HG03521 (cell line): ENCODE results near the gene MOB3A.
A peak's percentile ranks its signal among the peaks of the same experiment; 100 is the strongest.

Experiments
- ATAC-seq: cut with Tn5 transposase; IDR thresholded peaks from one replicate; pipeline ENCODE4 v1.9.1; 2021; ENCODE audit warnings: mild to moderate bottlenecking, moderate library complexity; ENCODE audit not compliant: unreplicated experiment

MOB3A gene

DNA sequence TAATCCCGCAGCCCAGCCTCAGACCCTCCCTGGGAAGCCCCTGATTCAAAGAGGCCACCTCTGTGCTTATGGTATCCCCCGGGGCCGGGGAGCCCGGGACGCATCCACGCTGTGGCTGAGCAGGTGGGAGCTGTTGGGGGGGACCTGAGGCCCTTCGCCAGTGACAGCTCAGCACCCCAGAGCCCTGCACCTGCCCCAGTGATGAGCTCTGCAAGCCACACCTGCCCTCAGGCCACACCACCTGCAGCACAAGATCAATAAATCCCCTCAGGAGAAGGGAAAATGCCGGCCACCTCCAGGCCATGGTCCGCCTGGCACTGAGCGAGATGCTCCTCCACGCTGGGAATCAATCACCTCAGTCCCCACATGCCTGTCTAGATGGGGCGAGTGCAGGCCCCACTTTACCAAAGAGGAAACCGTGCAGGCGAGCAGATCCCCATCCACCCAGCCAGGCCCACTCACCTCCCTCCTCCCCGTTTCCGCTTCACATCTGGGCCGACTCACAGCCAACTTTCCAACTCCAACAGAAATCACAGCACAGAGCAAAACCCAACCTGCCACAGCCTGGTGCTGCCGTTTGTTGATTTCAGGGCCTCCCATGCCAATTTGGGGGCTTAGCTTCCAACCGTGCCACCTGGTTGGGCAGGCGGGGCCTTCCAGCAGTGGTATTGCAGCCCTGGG, 12.8 kb downstream of the MOB3A start:
- ATAC-seq: no peak

DNA sequence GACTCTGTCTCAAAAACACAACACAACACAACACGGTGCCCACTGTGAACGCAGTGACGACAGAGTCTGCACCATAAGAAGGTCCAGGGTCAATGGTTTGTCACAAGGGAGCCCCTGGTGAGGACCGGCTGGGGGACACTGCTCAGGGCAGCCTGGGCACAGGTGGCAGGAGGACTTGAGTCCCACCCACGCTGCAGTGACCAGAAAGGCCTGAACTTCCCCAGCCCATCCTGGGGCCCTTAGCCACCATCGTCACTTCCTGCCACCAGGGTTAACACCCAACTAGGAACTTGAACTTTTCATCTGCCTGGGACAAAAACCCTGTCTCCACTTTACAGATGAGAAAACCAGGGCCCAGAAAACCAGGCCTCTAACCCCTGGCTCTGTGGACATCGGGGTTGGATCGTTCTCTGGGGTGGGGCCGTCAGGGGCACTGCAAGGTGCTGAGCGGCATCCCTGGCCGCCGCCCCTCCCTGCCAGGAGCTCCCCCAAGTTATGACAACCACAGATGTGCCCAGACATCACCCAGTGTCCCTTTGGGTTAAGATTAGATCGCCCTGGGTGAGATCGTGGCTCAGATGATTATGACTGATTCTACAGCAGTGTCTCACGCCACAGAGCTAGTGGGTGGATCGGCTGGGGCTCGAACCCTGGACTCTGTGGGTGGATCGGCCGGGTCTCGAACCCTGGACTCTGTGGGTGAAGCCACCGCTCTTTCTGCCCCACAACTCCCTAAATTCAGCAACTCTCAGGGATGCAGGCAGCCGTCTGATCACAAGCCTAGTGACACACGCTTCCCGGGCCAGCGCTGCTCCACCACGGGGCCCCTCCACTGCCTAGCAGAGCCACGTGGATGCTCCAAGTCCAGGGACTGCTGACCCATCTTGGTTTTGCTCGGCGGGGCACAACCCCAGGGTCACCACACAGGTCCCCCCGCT, 14.0 kb downstream of the MOB3A start:
- no peak for ATAC-seq

DNA sequence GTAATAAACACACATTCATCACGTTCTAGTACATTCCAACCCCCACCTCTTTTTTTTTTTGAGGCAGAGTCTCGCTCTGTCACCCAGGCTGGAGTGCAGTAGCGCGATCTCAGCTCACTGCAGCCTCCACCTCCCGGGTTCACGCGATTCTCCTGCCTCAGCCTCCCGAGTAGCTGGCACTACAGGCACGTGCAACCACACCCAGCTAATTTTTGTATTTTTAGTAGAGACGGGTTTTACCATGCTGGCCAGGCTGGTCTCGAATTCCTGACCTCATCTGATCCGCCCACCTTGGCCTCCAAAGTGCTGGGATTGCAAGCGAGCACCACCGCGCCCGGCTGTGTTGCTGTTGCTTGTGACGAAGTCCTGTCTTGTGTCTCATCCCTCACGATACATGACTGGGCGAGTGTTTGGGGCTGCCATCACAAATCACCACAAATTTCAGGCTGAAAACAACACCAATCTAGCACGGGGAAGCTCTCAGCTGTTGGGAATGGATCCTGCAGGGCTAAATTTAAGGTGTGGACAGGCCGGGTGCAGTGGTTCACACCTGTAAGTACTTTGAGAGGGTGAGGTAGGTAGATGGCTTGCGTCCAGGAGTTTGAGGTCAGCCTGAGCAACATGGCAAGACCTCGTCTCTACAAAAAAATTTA, 15.7 kb downstream of the MOB3A start:
- ATAC-seq: no peak

DNA sequence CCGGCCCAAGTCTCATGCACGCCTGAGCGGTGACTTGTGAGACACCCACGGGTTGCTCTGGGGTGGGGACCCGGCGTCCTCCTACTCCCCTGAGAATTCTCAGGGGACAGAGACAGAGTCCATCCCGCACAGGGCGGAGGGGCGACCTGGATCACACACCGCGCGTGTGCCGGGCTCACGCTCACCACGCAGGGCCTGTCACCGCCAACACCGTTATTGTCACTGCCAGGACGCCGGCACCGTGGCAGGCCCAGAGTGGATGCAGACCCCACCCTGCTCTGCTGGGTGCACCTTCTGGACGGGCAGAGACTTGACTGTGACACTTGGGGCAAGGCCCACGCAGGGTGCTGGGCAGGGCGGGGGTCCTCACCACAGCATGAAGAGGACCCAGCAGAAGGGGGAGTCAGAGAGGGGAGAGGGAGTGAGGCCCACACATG, 16.2 kb downstream of the MOB3A start:
- ATAC-seq: no peak

DNA sequence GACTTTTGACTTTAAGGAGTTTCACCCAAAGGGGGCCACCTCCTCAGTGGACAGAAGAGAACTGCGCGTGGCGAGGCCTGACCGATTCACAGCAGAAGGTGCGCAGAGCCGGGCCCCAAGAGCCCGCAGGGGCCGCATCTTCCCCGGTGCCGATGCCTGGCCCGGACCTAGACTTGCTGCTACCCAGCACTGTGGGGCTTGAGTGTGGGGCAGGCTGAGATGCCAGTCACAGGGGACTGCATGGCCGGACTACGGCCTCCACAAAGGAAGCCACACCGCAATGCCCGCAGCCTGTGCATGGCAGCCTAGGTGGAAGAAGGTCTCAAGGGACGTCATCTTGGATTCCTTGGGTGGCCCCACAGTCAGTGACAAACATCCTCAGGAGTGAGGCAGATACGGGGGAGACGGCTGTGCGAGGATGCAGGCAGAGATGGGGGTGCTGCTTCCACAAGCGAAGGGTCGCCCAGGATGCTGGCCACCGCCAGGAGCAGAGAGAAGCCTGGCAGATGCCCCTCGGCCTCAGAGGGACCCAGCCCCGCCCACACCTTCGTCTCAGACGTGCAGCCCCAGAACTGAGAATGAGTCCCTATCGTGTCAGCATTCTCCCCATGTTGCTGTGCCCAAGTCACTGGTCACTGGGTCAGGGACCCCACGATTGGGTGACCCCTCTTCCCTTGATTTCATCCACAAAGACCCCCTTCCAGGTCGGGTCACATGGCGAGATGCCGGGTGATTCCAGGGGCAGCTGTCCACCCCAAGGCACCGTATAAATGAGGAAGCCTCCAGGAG, 16.9 kb downstream of the MOB3A start:
- no peak for ATAC-seq

DNA sequence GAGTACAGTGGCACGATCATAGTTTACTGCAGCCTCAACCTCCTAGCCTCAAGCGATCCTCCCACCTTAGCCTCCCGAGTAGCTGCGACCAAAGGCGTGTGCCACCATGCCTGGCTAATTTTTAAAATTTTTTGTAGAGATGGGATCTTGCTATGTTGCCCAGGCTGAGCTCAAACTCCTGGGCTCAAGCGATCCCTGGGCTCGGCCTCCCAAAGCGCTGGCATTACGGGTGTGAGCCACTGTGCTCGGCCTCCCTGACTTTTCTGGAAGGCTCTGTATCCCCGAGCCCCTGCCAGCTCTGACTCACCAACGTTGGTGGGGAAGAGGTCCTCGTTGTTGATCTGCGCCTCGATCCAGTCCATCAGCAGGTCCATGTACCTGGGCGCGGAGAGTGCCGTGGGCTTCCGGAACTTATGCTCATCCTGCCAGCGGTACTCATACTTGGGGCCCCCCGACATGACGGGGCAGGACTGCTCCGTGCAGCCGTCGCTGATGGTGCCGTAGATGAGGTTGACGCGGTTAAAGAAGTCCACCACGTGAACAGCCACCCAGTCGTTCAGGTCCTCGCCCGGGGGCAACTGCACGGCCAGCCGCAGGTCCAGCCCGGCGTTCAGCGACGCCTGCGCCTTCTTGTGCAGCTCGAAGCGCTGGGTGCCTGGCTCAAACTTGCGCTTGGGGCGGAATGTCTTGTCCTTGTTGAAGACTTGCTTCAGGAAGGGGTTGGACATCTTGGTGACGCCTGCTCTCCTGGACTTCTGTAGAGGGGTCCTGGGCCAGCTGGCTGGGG, 18.1 kb downstream of the MOB3A start:
- no peak for ATAC-seq

DNA sequence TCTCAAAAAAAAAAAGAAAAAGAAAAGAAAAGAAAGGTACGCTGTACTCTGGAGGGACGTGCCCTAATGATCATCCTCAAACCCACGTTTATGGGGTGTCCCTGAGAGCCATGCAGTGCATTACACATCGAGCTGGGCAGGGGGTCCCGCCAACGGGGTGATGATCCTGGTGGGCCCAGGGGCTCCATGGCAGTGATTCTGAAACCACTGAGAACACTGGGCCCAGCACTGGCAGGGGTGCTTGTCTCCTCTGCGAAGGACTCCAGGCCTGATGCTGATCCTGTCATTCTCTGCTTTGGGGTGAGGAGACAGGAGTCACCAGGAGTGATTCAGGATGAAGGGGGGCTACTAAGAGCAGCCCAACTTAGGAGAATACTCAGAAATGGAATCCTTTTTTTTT, 18.7 kb downstream of the MOB3A start:
- ATAC-seq: no peak

DNA sequence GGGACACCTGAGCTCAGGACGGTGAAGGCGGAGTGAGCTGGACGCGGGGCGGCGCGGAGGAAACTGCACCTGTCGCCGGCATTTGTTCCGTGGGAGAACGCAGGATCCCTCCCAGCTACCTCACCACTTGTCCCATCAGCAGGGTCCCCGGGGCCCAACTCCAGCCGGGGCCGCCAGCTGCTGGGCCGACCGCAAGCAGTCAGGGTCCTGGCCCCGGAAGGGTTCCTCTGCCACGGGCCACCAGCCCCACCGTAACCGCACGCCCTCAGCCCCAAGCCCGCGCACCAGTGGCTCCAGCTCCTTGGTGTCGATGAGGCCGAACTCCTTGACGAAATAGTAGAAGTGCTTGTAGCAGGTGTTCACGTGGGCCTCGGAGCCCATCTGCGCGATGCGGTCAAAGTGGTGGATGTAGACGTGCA, 19.6 kb downstream of the MOB3A start:
- no peak for ATAC-seq

DNA sequence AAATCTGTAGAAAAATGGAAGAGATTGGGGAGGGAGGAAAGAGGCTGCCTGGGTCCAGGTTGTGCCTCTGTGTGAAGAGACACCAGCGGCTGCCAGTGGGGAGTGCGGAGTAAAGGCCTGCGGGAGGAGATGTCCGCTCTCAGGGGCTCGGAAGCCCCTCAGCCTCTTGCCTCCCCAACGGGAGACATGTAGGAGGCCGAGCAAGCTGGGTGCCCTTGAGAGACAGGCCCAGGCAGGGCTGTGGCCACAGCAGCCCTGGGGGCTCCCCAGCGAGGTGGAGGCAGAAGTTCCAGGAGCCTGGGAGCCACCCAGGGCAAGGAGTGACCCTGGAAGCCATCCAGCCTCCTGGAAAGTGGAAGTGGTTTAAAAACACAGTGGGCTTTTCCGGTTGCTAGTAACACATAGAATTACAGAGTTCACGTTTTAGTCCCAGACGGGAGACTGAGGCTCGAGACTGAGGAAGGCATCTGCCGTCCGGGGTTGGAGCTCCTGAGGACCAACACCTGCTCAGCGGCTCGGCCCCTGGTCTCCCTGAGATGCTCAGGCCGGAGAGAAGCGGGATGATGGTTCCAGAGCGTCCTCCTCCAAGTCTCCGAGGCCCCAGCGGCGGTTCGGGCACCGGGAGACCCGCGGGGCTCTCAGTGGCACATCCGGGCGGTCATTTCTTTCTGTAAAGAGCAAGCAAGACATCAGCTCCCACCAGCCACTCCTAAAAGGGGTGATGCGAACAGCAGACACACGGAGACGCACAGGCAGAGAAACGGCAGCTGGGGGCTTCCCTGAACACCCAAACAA, 23.2 kb downstream of the MOB3A start:
- no peak for ATAC-seq

DNA sequence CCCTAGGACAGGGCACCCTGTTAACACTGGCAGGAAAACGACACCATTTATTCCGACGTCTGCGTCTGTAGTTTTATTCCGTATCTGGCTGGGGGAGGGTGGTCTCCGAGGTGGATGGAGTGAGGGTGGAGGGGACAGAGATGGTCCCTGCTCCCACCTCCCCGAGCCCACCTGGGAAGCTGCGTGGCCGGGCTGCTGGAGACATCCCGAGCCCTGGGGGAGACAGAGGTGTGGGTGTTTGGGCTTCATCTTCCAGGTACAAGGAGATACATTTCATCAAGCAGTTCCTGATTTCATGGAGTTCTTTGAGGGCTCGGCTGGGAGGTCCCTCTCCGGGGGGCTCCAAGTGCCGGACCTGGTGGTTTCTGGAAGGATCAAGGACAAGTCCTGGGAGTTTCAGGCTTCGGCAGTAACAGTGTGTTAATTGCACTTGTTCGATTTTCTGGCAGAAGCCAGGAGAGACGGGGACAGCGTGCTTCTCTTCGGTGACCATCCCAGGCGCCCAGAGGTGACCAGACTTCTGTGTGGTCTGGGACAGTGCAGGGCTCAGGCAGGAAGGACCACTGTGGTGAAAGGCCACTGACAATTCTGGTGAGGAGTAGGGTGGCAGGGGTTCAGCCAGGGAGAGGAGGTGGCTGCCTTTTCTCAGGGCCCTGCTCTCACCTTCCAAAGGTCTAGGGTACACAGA, 25.0 kb downstream of the MOB3A start:
- no peak for ATAC-seq

DNA sequence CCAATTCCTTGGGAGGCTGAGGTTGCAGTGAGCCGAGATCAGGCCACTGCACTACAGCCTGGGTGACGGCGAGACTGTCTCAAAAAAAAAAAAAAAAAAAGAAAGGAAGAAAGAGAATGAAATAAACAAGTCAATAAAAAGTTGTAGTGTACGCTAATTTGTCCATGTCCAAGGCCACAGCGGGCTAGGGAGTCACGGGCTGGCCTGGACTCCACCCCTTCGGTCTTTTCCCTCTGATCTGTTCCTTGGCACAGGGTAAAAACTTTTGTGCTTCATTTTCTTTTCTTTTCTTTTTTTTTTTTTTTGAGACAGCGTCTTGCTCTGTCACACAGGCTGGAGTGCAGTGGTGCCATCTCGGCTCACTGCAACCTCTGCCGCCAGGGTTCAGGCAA, 25.7 kb downstream of the MOB3A start:
- ATAC-seq: no peak

DNA sequence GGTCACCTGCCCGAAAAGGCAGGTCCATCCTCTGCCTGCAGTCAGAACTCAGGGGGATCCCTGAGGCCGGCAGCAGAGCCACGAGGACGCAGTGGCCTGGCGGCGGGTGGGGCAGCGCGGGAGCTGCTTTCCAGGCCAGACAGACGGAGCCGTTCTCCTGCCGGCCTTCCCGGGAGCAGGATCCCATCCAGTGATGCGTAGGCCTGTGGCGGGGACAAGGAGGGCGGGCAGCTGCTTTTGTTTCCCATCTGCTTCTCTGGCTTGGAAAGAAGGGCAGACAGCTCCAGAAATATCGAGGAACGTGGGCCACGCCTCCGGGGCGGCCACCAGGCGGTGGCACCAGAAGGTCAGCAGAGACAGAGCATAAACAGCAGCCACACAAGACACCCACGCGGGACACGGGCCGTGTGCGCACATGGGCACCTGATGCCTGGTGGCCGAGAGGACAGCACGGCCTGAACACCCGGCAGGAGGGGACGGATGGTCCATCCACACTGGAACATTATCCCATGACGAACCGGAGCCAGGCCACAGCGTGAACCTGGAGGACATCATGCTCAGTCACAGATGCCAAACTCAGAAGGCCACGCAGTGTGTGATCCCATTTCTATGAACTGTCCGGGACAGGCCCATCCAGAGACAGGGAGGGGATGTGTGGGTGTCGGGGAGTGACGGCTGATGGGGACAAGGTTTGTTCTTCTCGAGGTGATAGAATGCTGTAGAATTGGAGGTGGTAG, 31.2 kb downstream of the MOB3A start:
- no peak for ATAC-seq

DNA sequence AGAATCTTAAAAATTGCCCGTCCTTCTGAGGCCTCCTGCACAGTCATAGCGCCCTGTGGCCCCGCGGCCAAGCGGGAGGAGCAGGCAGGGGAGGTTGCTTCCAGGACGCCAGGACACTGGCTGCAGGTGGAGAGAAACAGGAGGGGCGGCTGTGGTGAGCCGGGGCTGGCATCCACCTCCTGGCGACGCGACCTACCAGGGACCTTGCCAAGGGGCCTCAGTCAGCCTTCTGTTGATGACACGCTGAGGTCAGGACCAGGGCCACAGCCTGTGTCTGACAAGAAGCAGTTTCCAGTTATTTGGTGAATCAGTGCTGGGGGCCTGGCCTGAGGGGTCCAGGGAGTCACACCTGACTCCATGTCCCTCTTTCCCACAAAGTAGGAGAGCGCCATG, 31.7 kb downstream of the MOB3A start:
- ATAC-seq: no peak

DNA sequence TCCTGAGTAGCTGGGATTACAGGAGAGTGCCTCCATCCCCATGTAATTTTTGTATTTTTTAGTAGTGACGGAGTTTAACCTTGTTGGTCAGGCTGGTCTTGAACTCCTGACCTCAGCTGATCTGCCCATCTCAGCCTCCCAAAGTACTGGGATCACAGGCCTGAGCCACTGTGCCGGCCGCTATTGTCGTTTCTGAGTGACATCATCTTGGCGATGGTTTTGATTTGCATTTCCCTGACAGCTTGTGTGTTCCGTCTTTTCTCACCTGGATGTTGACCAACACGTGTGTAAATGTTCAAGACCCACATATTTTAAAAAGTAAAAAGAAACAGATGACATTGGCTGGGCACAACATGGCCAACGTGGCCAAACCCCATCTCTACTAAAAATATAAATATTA, 32.3 kb downstream of the MOB3A start:
- no peak for ATAC-seq

DNA sequence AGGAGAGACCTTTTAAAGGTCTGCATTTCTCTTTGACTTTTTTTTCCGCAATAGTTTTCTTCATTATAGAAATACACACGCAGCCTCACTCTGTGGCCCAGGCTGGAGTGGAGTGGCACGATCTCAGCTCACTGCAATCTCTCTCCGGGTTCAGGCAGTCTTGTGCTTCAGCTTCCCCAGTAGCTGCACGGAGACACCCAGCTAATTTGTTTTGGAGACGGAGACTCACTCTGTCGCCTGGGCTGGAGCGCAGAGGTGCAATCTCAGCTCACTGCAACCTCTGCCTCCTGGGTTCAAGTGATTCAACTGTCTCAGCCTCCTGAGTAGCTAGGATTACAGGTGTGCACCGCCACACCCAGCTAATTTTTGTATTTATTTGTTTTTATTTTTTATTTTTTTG, 33.4 kb downstream of the MOB3A start:
- no peak for ATAC-seq

DNA sequence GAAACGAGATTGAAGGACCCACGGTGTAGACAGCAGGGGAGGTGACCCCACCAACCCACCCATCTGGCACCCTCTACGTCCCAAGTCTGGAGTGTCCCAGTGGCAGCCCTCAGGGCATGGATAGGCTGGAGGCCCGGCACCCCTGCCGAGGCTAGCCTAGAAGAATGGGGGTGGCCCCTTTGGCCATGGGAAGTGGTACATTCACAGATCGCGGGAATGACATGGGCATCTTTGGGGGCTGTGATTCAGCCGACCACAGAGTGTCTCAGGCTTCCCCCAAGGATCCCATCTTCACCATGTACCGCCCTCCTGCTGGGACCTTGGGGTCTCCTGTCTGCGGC, 33.8 kb downstream of the MOB3A start:
- no peak for ATAC-seq

DNA sequence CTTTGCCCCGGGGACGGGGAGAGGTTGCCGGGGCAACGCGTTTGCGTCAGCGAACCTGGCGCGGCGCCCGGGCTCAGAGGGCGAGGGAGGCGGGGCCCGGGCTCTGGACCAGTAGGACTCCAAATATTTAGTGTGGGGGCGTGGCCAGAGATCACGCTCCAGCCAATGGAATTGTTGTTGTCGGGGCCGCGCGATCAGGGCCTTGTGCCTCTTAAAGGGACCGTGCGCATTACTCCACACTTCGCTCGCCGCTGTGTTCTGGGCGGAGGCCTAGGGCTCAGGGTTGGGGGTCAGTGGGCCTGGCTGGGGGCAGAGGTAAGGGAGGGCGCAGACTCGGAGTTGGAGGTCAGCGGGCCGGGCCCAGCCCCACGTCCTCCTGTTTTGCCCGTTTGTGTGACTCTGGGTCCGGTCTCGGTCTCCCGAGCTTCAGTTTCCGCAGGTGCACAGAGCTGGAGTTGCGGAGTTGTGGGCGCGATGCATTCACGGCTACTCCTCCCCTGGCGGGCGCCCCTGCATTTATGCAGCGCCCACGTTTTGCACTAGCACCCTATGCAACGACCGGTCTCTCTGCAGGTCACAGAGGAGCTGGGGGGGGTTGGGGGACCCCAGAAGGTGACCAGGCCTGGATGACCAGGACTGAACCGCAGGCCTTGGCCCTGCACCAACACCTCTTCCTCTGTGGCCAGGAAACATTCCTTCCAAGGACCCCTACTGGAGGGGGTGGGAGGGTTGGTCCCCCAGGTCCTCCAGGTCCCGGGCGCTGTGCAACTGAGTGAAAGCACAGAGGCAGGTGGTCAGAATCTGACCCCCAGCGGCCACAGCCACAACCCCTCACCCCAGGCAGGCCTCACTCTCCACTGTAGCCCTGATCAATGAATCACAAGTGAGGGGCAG, 34.4 kb downstream of the MOB3A start:
- peak; percentile 79 for ATAC-seq
